SH-SY5Y (cell line): Measurements from ENCODE around the gene ITGB5.

Experiments used
- GATA2 ChIP-seq: IDR thresholded peaks from 2 replicates; pipeline ENCODE4 v1.6.1; 2011; ENCODE audit warnings: mild to moderate bottlenecking, low read depth, low read length
- GATA3 ChIP-seq: IDR thresholded peaks from 2 replicates; pipeline ENCODE4 v1.6.1; 2011; ENCODE audit warnings: low read depth, mild to moderate bottlenecking, low read length, moderate library complexity

DNA sequence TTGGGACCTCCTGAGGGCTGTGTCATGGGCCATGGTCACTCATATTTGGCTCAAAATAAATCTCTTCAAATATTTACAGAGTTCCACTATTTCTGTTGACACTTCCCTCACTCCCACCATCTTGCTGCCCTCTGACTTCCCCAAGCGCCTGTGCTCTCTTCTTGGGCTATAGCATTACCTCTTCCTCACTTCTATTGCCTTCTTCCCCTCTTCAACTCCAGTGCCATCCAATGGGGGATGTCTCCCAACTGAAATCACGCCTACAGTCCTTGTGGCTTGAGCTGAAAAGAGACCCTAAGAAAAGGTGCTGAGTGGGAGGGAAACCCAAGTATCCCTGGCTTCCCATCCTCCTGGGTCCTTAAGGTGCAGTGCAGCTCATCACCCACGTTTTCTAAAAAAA lies 135.1 kb downstream of the ITGB5 start:
- TF ChIP-seq GATA2 (no peak), GATA3 (no peak)
